K562 (cell line): Measurements from ENCODE around the gene CHPF2. TPM values are rescaled to one million over a fixed set of nuclear protein-coding genes. Genes with fewer than 3 reads are reported as not detected.

Experiments
- CCNT2 ChIP-seq: IDR thresholded peaks from 2 replicates; pipeline ENCODE4 v1.6.1; 2011; ENCODE audit warnings: borderline replicate concordance, low read depth, mild to moderate bottlenecking, moderate library complexity, mixed read lengths, low read length; ENCODE audit not compliant: insufficient read length; ENCODE audit errors: extremely low read depth
- CREB1 ChIP-seq, 2 experiments: sonication (generic) in 1 of 2; formaldehyde crosslinking in 1 of 2; IDR thresholded peaks; 2 replicates each; pipeline versions ENCODE4 v1.6.1 to v1.8.0; 2012 to 2022; ENCODE audit warnings: inconsistent platforms in 1 of 2, mild to moderate bottlenecking in 1 of 2, missing genetic modification reagents in 1 of 2, moderate library complexity in 1 of 2
- CUX1 ChIP-seq: fragments of 200-800 bp; sonication (Bioruptor generic); IDR thresholded peaks from 2 replicates; pipeline ENCODE4 v1.6.1; 2016; ENCODE audit warnings: missing genetic modification characterization, missing compliant biosample characterization
- FOXA3 ChIP-seq, 2 experiments: fragments of 450-650 bp in 1 of 2; sonication (generic) in 1 of 2; formaldehyde crosslinking; IDR thresholded peaks in 1 of 2; conservative IDR thresholded peaks in 1 of 2; 2 replicates each; pipeline versions ENCODE4 v1.4.0 to v1.8.0; 2020 to 2022; ENCODE audit warnings: mild to moderate bottlenecking in 2 of 2, missing genetic modification reagents in 1 of 2
- HNRNPUL1 ChIP-seq: fragments of 200-400 bp; formaldehyde crosslinking; IDR thresholded peaks from 2 replicates; pipeline ENCODE4 v1.6.1; 2017; ENCODE audit warnings: low read length
- MCM2 ChIP-seq: fragments of 450-650 bp; IDR thresholded peaks from 2 replicates; pipeline ENCODE4 v1.6.1; 2017; ENCODE audit warnings: low read depth, mild to moderate bottlenecking
- MCM5 ChIP-seq: fragments of 450-650 bp; IDR thresholded peaks from 2 replicates; pipeline ENCODE4 v1.6.1; 2016; ENCODE audit warnings: low read depth
- MEIS2 ChIP-seq: fragments of 450-650 bp; IDR thresholded peaks from 2 replicates; pipeline ENCODE4 v1.6.1; 2014; ENCODE audit warnings: mild to moderate bottlenecking; ENCODE audit not compliant: partially characterized antibody
- NRF1 ChIP-seq, 2 experiments: fragments of 450-650 bp; IDR thresholded peaks in 1 of 2; conservative IDR thresholded peaks in 1 of 2; 2 replicates each; pipeline ENCODE4 v1.6.1; 2014; ENCODE audit warnings: mild to moderate bottlenecking in 2 of 2
- SLC30A9 ChIP-seq: fragments of 250-450 bp; sonication (Bioruptor Pico); IDR thresholded peaks from 2 replicates; pipeline ENCODE4 v1.8.0; 2022; ENCODE audit warnings: mild to moderate bottlenecking, moderate library complexity
- TEAD1 ChIP-seq, 2 experiments: fragments of 450-650 bp in 1 of 2; sonication (generic) in 1 of 2; formaldehyde crosslinking; IDR thresholded peaks; 2 replicates each; pipeline versions ENCODE4 v1.4.0 to v1.8.0; 2020 to 2022; ENCODE audit warnings: mild to moderate bottlenecking in 2 of 2, missing genetic modification reagents in 1 of 2
- TEAD4 ChIP-seq, 2 experiments: sonication (generic) in 1 of 2; formaldehyde crosslinking in 1 of 2; IDR thresholded peaks; 2 replicates each; pipeline versions ENCODE4 v1.6.1 to v1.8.0; 2012 to 2022; ENCODE audit warnings: borderline replicate concordance in 1 of 2, inconsistent platforms in 1 of 2, low read length in 1 of 2, mild to moderate bottlenecking in 1 of 2, missing genetic modification reagents in 1 of 2
- TGIF2 ChIP-seq: sonication (generic); formaldehyde crosslinking; IDR thresholded peaks from 2 replicates; pipeline ENCODE4 v1.8.1; 2022; ENCODE audit warnings: mild to moderate bottlenecking, missing genetic modification reagents, moderate library complexity
- XRCC5 ChIP-seq: fragments of 200-400 bp; formaldehyde crosslinking; IDR thresholded peaks from 2 replicates; pipeline ENCODE4 v1.6.1; 2017; ENCODE audit warnings: low read depth, mild to moderate bottlenecking, low read length
- ZBTB7A ChIP-seq: IDR thresholded peaks from 2 replicates; pipeline ENCODE4 v1.6.1; 2011; ENCODE audit warnings: low read depth, mild to moderate bottlenecking, low read length, moderate library complexity, borderline replicate concordance; ENCODE audit not compliant: control insufficient read depth
- ZKSCAN1 ChIP-seq: fragments of 150-350 bp; IDR thresholded peaks from 2 replicates; pipeline ENCODE4 v1.6.1; 2016; ENCODE audit warnings: low read depth, low read length
- ZNF717 ChIP-seq: fragments of 250-450 bp; sonication (Bioruptor Pico); IDR thresholded peaks from 2 replicates; pipeline ENCODE4 v1.5.0; 2021
- polyA plus RNA-seq, 8 experiments: library from polyadenylated mRNA; depleted of rRNA in 4 of 8; stranded (reverse) in 5 of 8; unstranded in 3 of 8; fragments of >200 nt; fragmentation: Nextera tagmentation in 2 of 8; fragmentation: Illumina TruSeq in 1 of 8; extraction: Ambion mirVana in 2 of 8; extraction: Trizol in 1 of 8; gene quantifications; 2 replicates each; pipeline versions ENCODE4 v1.2.1 to v1.2.3, GENCODE V29; 2011 to 2014; ENCODE audit warnings: inconsistent platforms in 1 of 8, missing spikeins in 1 of 8
- total RNA-seq, 7 experiments: library from RNA; depleted of rRNA in 6 of 7; stranded (reverse); fragments of >200 nt in 6 of 7; fragmentation: Illumina TruSeq in 2 of 7; extraction: Trizol in 2 of 7; gene quantifications; 2 replicates each; pipeline versions ENCODE4 v1.2.1 to v1.2.3, GENCODE V29; 2011 to 2021; ENCODE audit warnings: low replicate concordance in 1 of 7

CHPF2 gene
- total and polyA plus RNA-seq, 9 of the 15 experiments (the other 6 are each of a cell fraction or from before 2014, with no cell fraction given): 0.08 to 32.8 (median 10.5) TPM

DNA sequence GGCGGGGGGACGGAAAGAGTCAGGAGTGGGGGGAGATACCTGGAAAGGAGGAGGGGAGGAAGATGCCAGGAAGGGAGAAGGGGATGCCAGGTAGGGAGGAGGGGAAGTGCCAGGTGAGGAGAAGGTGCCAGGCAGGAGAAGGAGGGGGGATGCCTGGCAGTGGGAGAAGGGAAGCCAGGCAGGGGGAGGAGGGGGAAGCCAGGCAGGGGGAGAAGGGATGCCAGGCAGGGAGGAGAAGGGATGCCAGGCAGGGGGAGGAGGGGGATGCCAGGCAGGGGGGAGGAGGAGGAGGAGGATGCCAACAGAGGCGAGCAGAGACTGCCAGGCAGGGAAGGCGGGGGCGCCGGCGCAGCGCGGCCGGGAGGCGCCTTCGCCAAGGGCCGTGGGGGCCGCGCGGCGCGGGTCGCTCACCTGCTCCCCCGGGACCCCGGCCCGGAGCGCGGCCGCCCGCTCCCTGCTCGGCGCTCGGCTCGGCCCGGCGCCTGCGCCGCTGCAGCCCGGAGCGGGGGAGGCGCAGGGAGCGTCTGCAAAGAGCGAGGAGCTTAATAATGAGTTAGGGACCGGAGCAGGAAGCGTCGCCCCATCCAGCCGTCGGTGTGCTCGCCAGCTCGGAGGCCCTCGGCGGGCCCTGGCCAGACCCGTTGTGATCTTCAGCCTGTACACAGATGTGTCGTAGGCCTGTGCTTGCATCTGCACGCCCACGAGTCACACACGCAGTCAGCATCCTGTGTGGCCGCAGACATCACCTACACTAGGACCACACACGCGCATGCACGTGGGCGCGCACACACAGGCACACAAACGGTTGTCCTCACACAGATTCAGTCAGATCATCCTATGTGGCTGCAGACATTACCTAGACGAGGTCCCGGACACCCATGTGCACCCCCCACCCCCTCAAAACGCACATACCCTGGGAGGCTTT lies 44.6 kb downstream of the CHPF2 start (continued):
- TF ChIP-seq CUX1 (no peak), MEIS2 (peak; percentile 28), TEAD1 (CRISPR knock-in tag; IDR thresholded peaks at IDR 0.05) (no peak), SLC30A9 (CRISPR knock-in tag) (no peak), CREB1 (IDR thresholded peaks at IDR 0.05) (peak; percentile 35; the same call in 1 of the 2 replicates), CREB1 (CRISPR knock-in tag; IDR thresholded peaks at IDR 0.05) (no peak), TGIF2 (CRISPR knock-in tag) (no peak), NRF1 (conservative IDR thresholded peaks at IDR 0.05 in 1 of 2, IDR thresholded peaks at IDR 0.05 in 1 of 2) (peak; percentile 86 to 89), MCM2 (no peak), FOXA3 (CRISPR knock-in tag; conservative IDR thresholded peaks at IDR 0.05 in 1 of 2, IDR thresholded peaks at IDR 0.05 in 1 of 2) (no peak), MCM5 (no peak), TEAD4 (IDR thresholded peaks at IDR 0.05; ENCODE audit: low read length) (peak; percentile 16; the same call in 1 of the 2 replicates), TEAD4 (CRISPR knock-in tag; IDR thresholded peaks at IDR 0.05; ENCODE audit: borderline replicate concordance) (no peak), ZBTB7A (peak; percentile 46; the same call in 1 of the 2 replicates), XRCC5 (no peak), HNRNPUL1 (no peak), ZKSCAN1 (0 out of 2 replicates have a peak, but pooled peaks have one; percentile 16), ZNF717 (CRISPR knock-in tag) (no peak), CCNT2 (peak; percentile 37)
